ENCODE results near the gene ACOT13. TPM values are rescaled to one million over a fixed set of nuclear protein-coding genes. Genes with fewer than 3 reads are reported as not detected.

Gene ACOT13
- total and polyA plus RNA-seq, 2 of the 8 experiments (the other 6 are each of a cell fraction or from before 2014, with no cell fraction given): 27.6 to 40.6 TPM

DNA sequence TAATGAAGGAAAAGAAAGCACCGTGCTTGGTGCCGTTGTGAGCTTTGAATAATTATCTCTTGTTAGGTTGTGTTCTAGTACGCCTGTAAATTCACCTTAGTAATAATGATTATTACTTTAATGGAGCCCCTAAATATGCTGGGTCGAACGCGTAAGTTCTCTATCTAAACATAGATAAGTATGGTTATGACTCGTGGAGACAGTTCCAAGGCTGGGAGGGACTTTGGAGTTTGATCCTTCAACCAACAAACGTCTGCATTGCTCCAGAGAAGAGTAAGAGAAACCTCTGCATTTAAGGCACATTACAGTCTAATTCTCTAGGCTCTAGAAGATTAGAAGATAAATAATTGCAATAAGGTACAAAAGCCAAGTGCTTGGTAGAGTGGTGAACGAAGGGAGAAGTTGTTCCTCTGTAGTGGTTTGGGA, 514 bp downstream of the ACOT13 start (continued):
- TF ChIP-seq, protein P1, sequence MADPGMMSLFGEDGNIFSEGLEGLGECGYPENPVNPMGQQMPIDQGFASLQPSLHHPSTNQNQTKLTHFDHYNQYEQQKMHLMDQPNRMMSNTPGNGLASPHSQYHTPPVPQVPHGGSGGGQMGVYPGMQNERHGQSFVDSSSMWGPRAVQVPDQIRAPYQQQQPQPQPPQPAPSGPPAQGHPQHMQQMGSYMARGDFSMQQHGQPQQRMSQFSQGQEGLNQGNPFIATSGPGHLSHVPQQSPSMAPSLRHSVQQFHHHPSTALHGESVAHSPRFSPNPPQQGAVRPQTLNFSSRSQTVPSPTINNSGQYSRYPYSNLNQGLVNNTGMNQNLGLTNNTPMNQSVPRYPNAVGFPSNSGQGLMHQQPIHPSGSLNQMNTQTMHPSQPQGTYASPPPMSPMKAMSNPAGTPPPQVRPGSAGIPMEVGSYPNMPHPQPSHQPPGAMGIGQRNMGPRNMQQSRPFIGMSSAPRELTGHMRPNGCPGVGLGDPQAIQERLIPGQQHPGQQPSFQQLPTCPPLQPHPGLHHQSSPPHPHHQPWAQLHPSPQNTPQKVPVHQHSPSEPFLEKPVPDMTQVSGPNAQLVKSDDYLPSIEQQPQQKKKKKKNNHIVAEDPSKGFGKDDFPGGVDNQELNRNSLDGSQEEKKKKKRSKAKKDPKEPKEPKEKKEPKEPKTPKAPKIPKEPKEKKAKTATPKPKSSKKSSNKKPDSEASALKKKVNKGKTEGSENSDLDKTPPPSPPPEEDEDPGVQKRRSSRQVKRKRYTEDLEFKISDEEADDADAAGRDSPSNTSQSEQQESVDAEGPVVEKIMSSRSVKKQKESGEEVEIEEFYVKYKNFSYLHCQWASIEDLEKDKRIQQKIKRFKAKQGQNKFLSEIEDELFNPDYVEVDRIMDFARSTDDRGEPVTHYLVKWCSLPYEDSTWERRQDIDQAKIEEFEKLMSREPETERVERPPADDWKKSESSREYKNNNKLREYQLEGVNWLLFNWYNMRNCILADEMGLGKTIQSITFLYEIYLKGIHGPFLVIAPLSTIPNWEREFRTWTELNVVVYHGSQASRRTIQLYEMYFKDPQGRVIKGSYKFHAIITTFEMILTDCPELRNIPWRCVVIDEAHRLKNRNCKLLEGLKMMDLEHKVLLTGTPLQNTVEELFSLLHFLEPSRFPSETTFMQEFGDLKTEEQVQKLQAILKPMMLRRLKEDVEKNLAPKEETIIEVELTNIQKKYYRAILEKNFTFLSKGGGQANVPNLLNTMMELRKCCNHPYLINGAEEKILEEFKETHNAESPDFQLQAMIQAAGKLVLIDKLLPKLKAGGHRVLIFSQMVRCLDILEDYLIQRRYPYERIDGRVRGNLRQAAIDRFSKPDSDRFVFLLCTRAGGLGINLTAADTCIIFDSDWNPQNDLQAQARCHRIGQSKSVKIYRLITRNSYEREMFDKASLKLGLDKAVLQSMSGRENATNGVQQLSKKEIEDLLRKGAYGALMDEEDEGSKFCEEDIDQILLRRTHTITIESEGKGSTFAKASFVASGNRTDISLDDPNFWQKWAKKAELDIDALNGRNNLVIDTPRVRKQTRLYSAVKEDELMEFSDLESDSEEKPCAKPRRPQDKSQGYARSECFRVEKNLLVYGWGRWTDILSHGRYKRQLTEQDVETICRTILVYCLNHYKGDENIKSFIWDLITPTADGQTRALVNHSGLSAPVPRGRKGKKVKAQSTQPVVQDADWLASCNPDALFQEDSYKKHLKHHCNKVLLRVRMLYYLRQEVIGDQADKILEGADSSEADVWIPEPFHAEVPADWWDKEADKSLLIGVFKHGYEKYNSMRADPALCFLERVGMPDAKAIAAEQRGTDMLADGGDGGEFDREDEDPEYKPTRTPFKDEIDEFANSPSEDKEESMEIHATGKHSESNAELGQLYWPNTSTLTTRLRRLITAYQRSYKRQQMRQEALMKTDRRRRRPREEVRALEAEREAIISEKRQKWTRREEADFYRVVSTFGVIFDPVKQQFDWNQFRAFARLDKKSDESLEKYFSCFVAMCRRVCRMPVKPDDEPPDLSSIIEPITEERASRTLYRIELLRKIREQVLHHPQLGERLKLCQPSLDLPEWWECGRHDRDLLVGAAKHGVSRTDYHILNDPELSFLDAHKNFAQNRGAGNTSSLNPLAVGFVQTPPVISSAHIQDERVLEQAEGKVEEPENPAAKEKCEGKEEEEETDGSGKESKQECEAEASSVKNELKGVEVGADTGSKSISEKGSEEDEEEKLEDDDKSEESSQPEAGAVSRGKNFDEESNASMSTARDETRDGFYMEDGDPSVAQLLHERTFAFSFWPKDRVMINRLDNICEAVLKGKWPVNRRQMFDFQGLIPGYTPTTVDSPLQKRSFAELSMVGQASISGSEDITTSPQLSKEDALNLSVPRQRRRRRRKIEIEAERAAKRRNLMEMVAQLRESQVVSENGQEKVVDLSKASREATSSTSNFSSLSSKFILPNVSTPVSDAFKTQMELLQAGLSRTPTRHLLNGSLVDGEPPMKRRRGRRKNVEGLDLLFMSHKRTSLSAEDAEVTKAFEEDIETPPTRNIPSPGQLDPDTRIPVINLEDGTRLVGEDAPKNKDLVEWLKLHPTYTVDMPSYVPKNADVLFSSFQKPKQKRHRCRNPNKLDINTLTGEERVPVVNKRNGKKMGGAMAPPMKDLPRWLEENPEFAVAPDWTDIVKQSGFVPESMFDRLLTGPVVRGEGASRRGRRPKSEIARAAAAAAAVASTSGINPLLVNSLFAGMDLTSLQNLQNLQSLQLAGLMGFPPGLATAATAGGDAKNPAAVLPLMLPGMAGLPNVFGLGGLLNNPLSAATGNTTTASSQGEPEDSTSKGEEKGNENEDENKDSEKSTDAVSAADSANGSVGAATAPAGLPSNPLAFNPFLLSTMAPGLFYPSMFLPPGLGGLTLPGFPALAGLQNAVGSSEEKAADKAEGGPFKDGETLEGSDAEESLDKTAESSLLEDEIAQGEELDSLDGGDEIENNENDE (IDR thresholded peaks at IDR 0.05; ENCODE audit: insufficient replicate concordance, low read length): no peak
- TF ChIP-seq JUN (IDR thresholded peaks at IDR 0.05; ENCODE audit: low read depth, low read length) (no peak), NRF1 (IDR thresholded peaks at IDR 0.05; ENCODE audit: low read depth, low read length) (no peak), BCL11A (IDR thresholded peaks at IDR 0.05; ENCODE audit: low read depth in 2 of 2, low read length in 2 of 2) (no peak), POLR2A (IDR thresholded peaks at IDR 0.05; ENCODE audit: control extremely low read depth in 1 of 2, low read depth in 2 of 2, low read length in 2 of 2) (no peak), FOSL1 (IDR thresholded peaks at IDR 0.05; ENCODE audit: insufficient read depth, low read depth, low read length) (no peak), TAF7 (optimal IDR thresholded peaks at IDR 0.05; ENCODE audit: borderline replicate concordance, low read depth, low read length) (no peak), ATF3 (IDR thresholded peaks at IDR 0.05; ENCODE audit: insufficient read depth, low read depth, low read length) (no peak), KDM4A (IDR thresholded peaks at IDR 0.05; ENCODE audit: low read depth, low read length, severe bottlenecking) (no peak)
- TF ChIP-seq, protein P2, sequence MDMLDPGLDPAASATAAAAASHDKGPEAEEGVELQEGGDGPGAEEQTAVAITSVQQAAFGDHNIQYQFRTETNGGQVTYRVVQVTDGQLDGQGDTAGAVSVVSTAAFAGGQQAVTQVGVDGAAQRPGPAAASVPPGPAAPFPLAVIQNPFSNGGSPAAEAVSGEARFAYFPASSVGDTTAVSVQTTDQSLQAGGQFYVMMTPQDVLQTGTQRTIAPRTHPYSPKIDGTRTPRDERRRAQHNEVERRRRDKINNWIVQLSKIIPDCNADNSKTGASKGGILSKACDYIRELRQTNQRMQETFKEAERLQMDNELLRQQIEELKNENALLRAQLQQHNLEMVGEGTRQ (IDR thresholded peaks at IDR 0.05; ENCODE audit: low read length): no peak
